HepG2 (cell line): Measurements from ENCODE around the gene CCDC30. TPM values are rescaled to one million over a fixed set of nuclear protein-coding genes. Genes with fewer than 3 reads are reported as not detected.

Source experiments
- ATAC-seq: fragments of 200-7000 bp; cut with Tn5 transposase; 3 replicates; pipeline ENCODE4 v1.9.1; 2020; ENCODE audit warnings: mild to moderate bottlenecking, moderate library complexity
- BruUV-seq: library from RNA; stranded (reverse); fragments of 400-500 nt; replicated peaks from 2 replicates; lab custom pipeline; 2021; lab: Mats Ljungman, UMichigan
- CTCF ChIA-PET: fragments of 300-600 bp; formaldehyde crosslinking; extraction: SDS; loops from one replicate; lab custom pipeline; 2021; ENCODE audit warnings: low total read pairs, inconsistent platforms, low intra/inter-chr PET ratio; lab: Yijun Ruan, JAX
- POLR2A ChIA-PET: fragments of 350-600 bp; sonication (Branson Sonifier 250); formaldehyde crosslinking; loops from one replicate; lab custom pipeline; 2020; ENCODE audit warnings: antibody characterized with exemption, inconsistent platforms; lab: Yijun Ruan, JAX
- DNase-seq: peaks from one replicate; pipeline ENCODE4 v3.0.0-alpha.2; 2015; ENCODE audit warnings: low spot score
- FAIRE-seq: peaks from 3 replicates; lab custom pipeline; 2011; peaks lifted over from hg19 to GRCh38; lab: Jason Lieb, UNC
- H2AFZ ChIP-seq: one replicate; pipeline ENCODE4 v1.6.1; 2011; ENCODE audit warnings: low read length, inconsistent platforms
- H3K27ac ChIP-seq: fragments of 300-600 bp; 3 replicates; pipeline ENCODE4 v1.8.0; 2011; ENCODE audit warnings: mixed run types, mild to moderate bottlenecking, mixed read lengths, low read length, inconsistent platforms; ENCODE audit not compliant: insufficient read depth; ENCODE audit errors: extremely low read length
- H3K27me3 ChIP-seq, 2 experiments: fragments of 200-600 bp in 1 of 2; 2 replicates in 1 of 2; 3 replicates in 1 of 2; pipeline versions ENCODE4 v1.6.0 to v1.8.0; 2011; ENCODE audit warnings: low read length in 2 of 2, mild to moderate bottlenecking in 2 of 2, moderate library complexity in 2 of 2, inconsistent platforms in 1 of 2; ENCODE audit not compliant: insufficient read depth in 2 of 2, control insufficient read depth in 1 of 2
- H3K36me3 ChIP-seq, 2 experiments: fragments of 200-600 bp in 1 of 2; replicated peaks in 1 of 2; 2 replicates in 1 of 2; 3 replicates in 1 of 2; pipeline versions ENCODE4 v1.5.1 to v1.8.0; 2011; ENCODE audit warnings: low read length in 2 of 2, inconsistent platforms in 1 of 2; ENCODE audit not compliant: insufficient read depth in 2 of 2, control insufficient read depth in 1 of 2
- H3K4me1 ChIP-seq: 2 replicates; pipeline ENCODE4 v1.5.1; 2012; ENCODE audit warnings: low read length, inconsistent platforms; ENCODE audit not compliant: insufficient read depth
- H3K4me2 ChIP-seq: 2 replicates; pipeline ENCODE4 v1.6.0; 2011; ENCODE audit warnings: low read depth, low read length, inconsistent platforms
- H3K4me3 ChIP-seq, 3 experiments: fragments of 200-600 bp in 1 of 3; sonication (generic), shearing (Covaris generic) in 1 of 3; replicated peaks in 1 of 3; 2 replicates each; pipeline ENCODE4 v1.5.1; 2011 to 2016; ENCODE audit warnings: low read length in 3 of 3, inconsistent platforms in 2 of 3, low read depth in 2 of 3, mild to moderate bottlenecking in 2 of 3, control low read depth in 1 of 3, mixed read lengths in 1 of 3; ENCODE audit not compliant: insufficient read depth in 1 of 3
- H3K79me2 ChIP-seq: one replicate; pipeline ENCODE4 v1.6.1; 2011; ENCODE audit warnings: low read length, inconsistent platforms; ENCODE audit not compliant: insufficient read depth
- H3K9ac ChIP-seq: 2 replicates; pipeline ENCODE4 v1.6.0; 2011; ENCODE audit warnings: mild to moderate bottlenecking, low read depth, low read length, inconsistent platforms; ENCODE audit not compliant: insufficient read depth
- H3K9me3 ChIP-seq: 2 replicates; pipeline ENCODE4 v1.5.1; 2012; ENCODE audit warnings: mild to moderate bottlenecking, low read length
- H4K20me1 ChIP-seq: 2 replicates; pipeline ENCODE4 v1.6.0; 2011; ENCODE audit warnings: inconsistent platforms, mild to moderate bottlenecking, low read length, moderate library complexity; ENCODE audit not compliant: insufficient read depth
- CEBPB ChIP-seq: IDR thresholded peaks from 2 replicates; pipeline ENCODE4 v1.6.1; 2011; ENCODE audit warnings: low read depth, low read length, improper control_type of control experiment, borderline replicate concordance
- CTCF ChIP-seq: sonication (generic); formaldehyde crosslinking; IDR thresholded peaks from 2 replicates; pipeline ENCODE4 v1.5.0; 2020; ENCODE audit warnings: mild to moderate bottlenecking, missing genetic modification reagents, moderate library complexity
- FIP1L1 ChIP-seq: fragments of 200-400 bp; formaldehyde crosslinking; IDR thresholded peaks from 2 replicates; pipeline ENCODE4 v1.6.1; 2018; ENCODE audit warnings: low read depth, mild to moderate bottlenecking, low read length, moderate library complexity, borderline replicate concordance; ENCODE audit not compliant: insufficient read depth
- FOXA1 ChIP-seq, 2 experiments: fragments of 450-650 bp in 1 of 2; sonication (generic) in 1 of 2; formaldehyde crosslinking in 1 of 2; IDR thresholded peaks; 2 replicates each; pipeline versions ENCODE4 v1.4.0 to v1.6.1; 2016 to 2020; ENCODE audit warnings: missing genetic modification reagents in 1 of 2
- FOXA3 ChIP-seq: IDR thresholded peaks from 2 replicates; pipeline ENCODE4 v1.6.1; 2016; ENCODE audit warnings: missing genetic modification reagents, missing compliant biosample characterization
- FOXC1 ChIP-seq: sonication (generic); formaldehyde crosslinking; IDR thresholded peaks from 2 replicates; pipeline ENCODE4 v1.8.0; 2022; ENCODE audit warnings: mild to moderate bottlenecking, missing genetic modification reagents, borderline replicate concordance
- HNF4G ChIP-seq, 2 experiments: sonication (generic) in 1 of 2; formaldehyde crosslinking in 1 of 2; IDR thresholded peaks; 2 replicates each; pipeline versions ENCODE4 v1.4.0 to v1.6.1; 2011 to 2020; ENCODE audit warnings: borderline replicate concordance in 2 of 2, low read depth in 2 of 2, mild to moderate bottlenecking in 2 of 2, low read length in 1 of 2, missing genetic modification reagents in 1 of 2, moderate library complexity in 1 of 2
- PCBP1 ChIP-seq: fragments of 200-400 bp; formaldehyde crosslinking; IDR thresholded peaks from 2 replicates; pipeline ENCODE4 v1.6.1; 2017; ENCODE audit warnings: mild to moderate bottlenecking, low read depth, low read length, borderline replicate concordance
- SOX13 ChIP-seq, 3 experiments: fragments of 450-650 bp in 1 of 3; sonication (generic) in 1 of 3; formaldehyde crosslinking in 1 of 3; IDR thresholded peaks in 2 of 3; conservative IDR thresholded peaks in 1 of 3; 2 replicates each; pipeline versions ENCODE4 v1.5.0 to v1.6.1; 2016 to 2020; ENCODE audit warnings: antibody characterized with exemption in 1 of 3, mild to moderate bottlenecking in 1 of 3, missing compliant biosample characterization in 1 of 3, missing genetic modification reagents in 1 of 3, moderate library complexity in 1 of 3
- SRSF1 ChIP-seq: fragments of 200-400 bp; formaldehyde crosslinking; optimal IDR thresholded peaks from 2 replicates; pipeline ENCODE3; 2017; ENCODE audit warnings: mild to moderate bottlenecking, low read depth, low read length, moderate library complexity
- SRY ChIP-seq: sonication (generic); formaldehyde crosslinking; IDR thresholded peaks from 2 replicates; pipeline ENCODE4 v1.8.0; 2022; ENCODE audit warnings: mild to moderate bottlenecking, missing genetic modification reagents
- ZNF34 ChIP-seq: sonication (generic); formaldehyde crosslinking; IDR thresholded peaks from 2 replicates; pipeline ENCODE4 v1.4.0; 2020; ENCODE audit warnings: mild to moderate bottlenecking, missing genetic modification reagents, borderline replicate concordance
- ZNF644 ChIP-seq: IDR thresholded peaks from 2 replicates; pipeline ENCODE4 v1.6.1; 2016; ENCODE audit warnings: low read depth
- ZNF691 ChIP-seq: sonication (generic); formaldehyde crosslinking; IDR thresholded peaks from 2 replicates; pipeline ENCODE4 v1.4.0; 2020; ENCODE audit warnings: missing genetic modification reagents, low read depth, mild to moderate bottlenecking, borderline replicate concordance
- ZNF770 ChIP-seq: sonication (generic); formaldehyde crosslinking; IDR thresholded peaks from 2 replicates; pipeline ENCODE4 v1.5.0; 2020; ENCODE audit warnings: mild to moderate bottlenecking, missing genetic modification reagents
- ZNF800 ChIP-seq: sonication (generic); formaldehyde crosslinking; IDR thresholded peaks from 2 replicates; pipeline ENCODE4 v1.4.0; 2020; ENCODE audit warnings: missing genetic modification reagents
- WGBS: methylation state at CpG from one replicate; pipeline ENCODE4 v1.1.6; 2017; ENCODE audit warnings: low lambda C conversion rate; 5-methylcytosine and 5-hydroxymethylcytosine counted together
- in situ Hi-C: cut with HindIII; loops from 2 replicates; pipeline ENCODE4 v1.10.0; 2017; ENCODE audit warnings: low pct_unique_long_range_greater_than_20kb; ENCODE audit not compliant: extremely low pct_ligation_motif_present
- intact Hi-C: fragments of 100-400 bp; cut with micrococcal nuclease; formaldehyde crosslinking; loops from one replicate; pipeline ENCODE4 v1.10.0; 2022; ENCODE audit not compliant: unreplicated experiment
- polyA plus RNA-seq, 8 experiments: library from polyadenylated mRNA; depleted of rRNA in 3 of 8; stranded (reverse) in 7 of 8; unstranded in 1 of 8; fragments of >200 nt; fragmentation: Illumina TruSeq in 4 of 8; extraction: Trizol in 4 of 8; gene quantifications; 2 replicates each; pipeline versions ENCODE4 v1.2.1 to v1.2.3, GENCODE V29; 2011 to 2016; ENCODE audit warnings: low read depth in 4 of 8, missing spikeins in 1 of 8, mixed read lengths in 1 of 8; ENCODE audit not compliant: insufficient read depth in 1 of 8
- total RNA-seq, 5 experiments: library from RNA; depleted of rRNA; stranded (reverse); fragments of >200 nt; fragmentation: Illumina TruSeq; extraction: Trizol; gene quantifications; 2 replicates each; pipeline ENCODE4 v1.2.3, GENCODE V29; 2016; ENCODE audit warnings: low read depth in 1 of 5

The CCDC30 gene
- total and polyA plus RNA-seq, 2 of the 13 experiments (the other 11 are each of a cell fraction or from before 2014, with no cell fraction given) = 0.25 to 0.77 TPM

GRCh38 chr1:42680055-42680454, 217.0 kb downstream of the CCDC30 start:
- H3K27ac ChIP-seq = no peak overlapping the region
- no peak for TF ChIP-seq FOXC1 (CRISPR knock-in tag)
- TF ChIP-seq ZNF770 (CRISPR knock-in tag) = no peak
- no peak for TF ChIP-seq ZNF644 (CRISPR knock-in tag)
- no peak for TF ChIP-seq FOXA1 (IDR thresholded peaks at IDR 0.05)
- TF ChIP-seq FOXA1 (CRISPR knock-in tag; IDR thresholded peaks at IDR 0.05) = peak; percentile 44; the same call in 1 of the 2 replicates
- 0 out of 2 replicates have a peak, but pooled peaks have one; percentile 20 for TF ChIP-seq FOXA3 (CRISPR knock-in tag)
- no peak for TF ChIP-seq PCBP1
- TF ChIP-seq SOX13 (IDR thresholded peaks at IDR 0.05) = no peak
- no peak for TF ChIP-seq SOX13 (CRISPR knock-in tag; conservative IDR thresholded peaks at IDR 0.05 in 1 of 2, IDR thresholded peaks at IDR 0.05 in 1 of 2)
- TF ChIP-seq HNF4G (IDR thresholded peaks at IDR 0.05; ENCODE audit: borderline replicate concordance, low read depth, low read length) = no peak
- no peak for TF ChIP-seq HNF4G (CRISPR knock-in tag; IDR thresholded peaks at IDR 0.05; ENCODE audit: borderline replicate concordance, low read depth)
- peak; percentile 37; the same call in 1 of the 2 replicates for TF ChIP-seq CEBPB
- TF ChIP-seq ZNF800 (CRISPR knock-in tag) = no peak
- peak; percentile 31 for TF ChIP-seq CTCF
- TF ChIP-seq SRSF1 = no peak
- TF ChIP-seq FIP1L1 = no peak
- no peak for TF ChIP-seq ZNF34 (CRISPR knock-in tag)
- TF ChIP-seq SRY (CRISPR knock-in tag) = no peak
- TF ChIP-seq ZNF691 (CRISPR knock-in tag) = no peak

More at GRCh38 chr1:42680055-42680454, 217.0 kb downstream of the CCDC30 start:
- peaks cover 20% of the 10 kb centered on the region for H4K20me1 ChIP-seq
- H3K9me3 ChIP-seq = no peaks in the 10 kb centered on the region
- intact Hi-C loops = no loop called here
- no TSS peak for BruUV-seq
- H3K27me3 ChIP-seq = no peaks in the 10 kb centered on the region; a peak in 1 of 5 replicates
- FAIRE-seq (no peak), DNase-seq (no peak), ATAC-seq (no peak)
- no peak overlapping the region for H2AFZ ChIP-seq
- H3K4me1 ChIP-seq = peaks cover 28% of the 10 kb centered on the region
- peak overlapping the region; percentile 92 for H3K4me2 ChIP-seq
- peaks cover 3 to 10% of the 10 kb centered on the region in 2 experiments for H3K36me3 ChIP-seq
- H3K4me3 ChIP-seq = no peak overlapping the region
- 68% methylated on average over 2 of the region's 2 CpGs for WGBS
- ChIA-PET CTCF (interaction anchor here (1.1 kb wide), 1 partner anchor 68 kb away, joined by 3 read pairs; no protein-coding TSS in a partner anchor), POLR2A (interaction anchor here (1.3 to 5.3 kb wide), 2 partner anchors 22 to 87 kb away, joined by 3 to 51 read pairs; partner anchors contain the start of genes C1orf50, P3H1 and PPIH)
- in situ Hi-C loops = no loop called here
- H3K9ac ChIP-seq = no peak overlapping the region
- H3K79me2 ChIP-seq = peaks cover 42% of the 10 kb centered on the region
